ENCODE results near the gene CTNND1. TPM values are rescaled to one million over a fixed set of nuclear protein-coding genes. Genes with fewer than 3 reads are reported as not detected.

Gene CTNND1
- total and polyA plus RNA-seq, 12 donors, result 28.9 to 85.6 (median 64.4) TPM

DNA sequence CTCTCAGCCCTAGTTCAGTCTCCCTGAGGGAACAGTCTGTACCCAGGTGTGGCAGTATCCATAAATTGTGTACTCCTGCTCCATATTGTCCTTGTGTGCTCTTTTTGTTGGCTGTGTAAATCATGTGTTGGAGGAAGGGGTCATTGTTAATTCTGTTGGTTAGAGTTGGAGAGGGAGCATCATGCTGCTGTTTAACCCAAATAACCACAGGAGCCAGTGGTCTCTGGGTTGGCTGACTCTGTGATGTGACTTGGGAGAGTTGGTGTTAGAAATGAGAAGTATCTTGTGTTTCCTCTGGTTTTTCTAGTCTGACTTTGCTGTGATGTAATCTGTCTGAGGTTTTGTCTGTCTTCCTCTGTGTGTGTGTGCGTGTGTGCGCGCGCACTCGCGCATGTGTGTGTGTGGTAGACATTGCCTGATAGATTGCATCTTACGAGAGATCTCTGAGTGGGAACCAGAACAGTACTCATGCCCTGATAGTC lies 30.5 kb downstream of the CTNND1 start:
- intact Hi-C loops (cut with DNase I), result loop anchor here in 1 of 10 donors (2.0 kb wide), 1 partner anchor 29 kb away; no protein-coding TSS in a partner anchor
- Histone ChIP-seq H3K36me3 (peaks cover 0 to 74% (median 39%) of the 10 kb centered on the region in 9 donors), H3K9me3 (no peaks in the 10 kb centered on the region), H3K27me3 (no peaks in the 10 kb centered on the region), H3K27ac (peak overlapping the region; percentile 9 to 86 (median 74)), H3K4me1 (peaks cover 14 to 90% (median 75%) of the 10 kb centered on the region in 9 donors), H3K4me3 (peak overlapping the region in 5 of 10 donors; percentile 3 to 30 (median 15))
- TF ChIP-seq, protein P1, sequence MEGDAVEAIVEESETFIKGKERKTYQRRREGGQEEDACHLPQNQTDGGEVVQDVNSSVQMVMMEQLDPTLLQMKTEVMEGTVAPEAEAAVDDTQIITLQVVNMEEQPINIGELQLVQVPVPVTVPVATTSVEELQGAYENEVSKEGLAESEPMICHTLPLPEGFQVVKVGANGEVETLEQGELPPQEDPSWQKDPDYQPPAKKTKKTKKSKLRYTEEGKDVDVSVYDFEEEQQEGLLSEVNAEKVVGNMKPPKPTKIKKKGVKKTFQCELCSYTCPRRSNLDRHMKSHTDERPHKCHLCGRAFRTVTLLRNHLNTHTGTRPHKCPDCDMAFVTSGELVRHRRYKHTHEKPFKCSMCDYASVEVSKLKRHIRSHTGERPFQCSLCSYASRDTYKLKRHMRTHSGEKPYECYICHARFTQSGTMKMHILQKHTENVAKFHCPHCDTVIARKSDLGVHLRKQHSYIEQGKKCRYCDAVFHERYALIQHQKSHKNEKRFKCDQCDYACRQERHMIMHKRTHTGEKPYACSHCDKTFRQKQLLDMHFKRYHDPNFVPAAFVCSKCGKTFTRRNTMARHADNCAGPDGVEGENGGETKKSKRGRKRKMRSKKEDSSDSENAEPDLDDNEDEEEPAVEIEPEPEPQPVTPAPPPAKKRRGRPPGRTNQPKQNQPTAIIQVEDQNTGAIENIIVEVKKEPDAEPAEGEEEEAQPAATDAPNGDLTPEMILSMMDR (IDR thresholded peaks at IDR 0.05), result no peak
- DNase-seq (peak; percentile 49 to 67), ATAC-seq (peak; percentile 20 to 74 (median 65))
- WGBS, 2 donors, result 76 to 84% methylated on average over 7 of the region's 7 CpGs

DNA sequence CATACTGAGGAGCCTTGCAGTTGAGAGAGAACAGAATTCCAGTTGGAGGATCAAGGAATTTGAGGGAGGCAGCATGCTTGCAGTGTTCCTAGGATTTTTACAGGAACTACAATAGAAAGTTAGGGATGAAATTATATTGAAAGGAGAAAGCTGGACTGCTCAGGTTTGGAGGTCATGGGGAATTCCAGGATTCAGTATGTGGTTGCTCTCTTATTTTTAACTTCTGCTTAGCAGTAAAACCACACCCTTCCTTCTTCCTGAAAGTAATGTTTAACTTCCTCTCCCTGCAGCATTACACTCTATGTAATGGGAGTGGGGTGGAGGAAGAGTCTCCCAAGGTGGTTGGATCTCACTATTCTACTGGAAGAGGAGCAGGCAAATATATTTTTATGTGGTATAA lies 31.3 kb downstream of the CTNND1 start:
- peak overlapping the region in 6 of 10 donors; percentile 3 to 30 (median 13) for H3K4me3 ChIP-seq
- peak overlapping the region; percentile 9 to 86 (median 74) for H3K27ac ChIP-seq
- intact Hi-C loops (cut with DNase I), result loop anchor here in 1 of 10 donors (2.0 kb wide), 1 partner anchor 30 kb away; no protein-coding TSS in a partner anchor
- no peaks in the 10 kb centered on the region for H3K27me3 ChIP-seq
- peaks cover 0 to 82% (median 46%) of the 10 kb centered on the region in 9 donors for H3K36me3 ChIP-seq
- no peaks in the 10 kb centered on the region for H3K9me3 ChIP-seq
- ATAC-seq, result peak; percentile 56 to 86 (median 79)
- no peak for DNase-seq
- H3K4me1 ChIP-seq, result peaks cover 12 to 82% (median 68%) of the 10 kb centered on the region in 9 donors
- TF ChIP-seq, protein P1 (IDR thresholded peaks at IDR 0.05), result no peak

GRCh38 chr11:57793351-57794115 lies 31.9 kb downstream of the CTNND1 start:
- Histone ChIP-seq H3K4me3 (peak overlapping the region in 4 of 10 donors; percentile 3 to 30 (median 9)), H3K27ac (peak overlapping the region in 9 of 10 donors; percentile 34 to 86 (median 76)), H3K36me3 (peaks cover 0 to 88% (median 48%) of the 10 kb centered on the region in 9 donors), H3K27me3 (no peaks in the 10 kb centered on the region), H3K4me1 (peaks cover 8 to 82% (median 68%) of the 10 kb centered on the region in 9 donors), H3K9me3 (no peaks in the 10 kb centered on the region)
- DNase-seq, result no peak
- 51 to 63% methylated on average over 8 of the region's 8 CpGs for WGBS, 2 donors
- ATAC-seq, result no peak
- TF ChIP-seq, protein P1 (IDR thresholded peaks at IDR 0.05), result no peak
- intact Hi-C loops (cut with DNase I), result loop anchor here in 2 of 10 donors (1.0 to 2.0 kb wide), 2 partner anchors 8 to 31 kb away; no protein-coding TSS in a partner anchor

DNA sequence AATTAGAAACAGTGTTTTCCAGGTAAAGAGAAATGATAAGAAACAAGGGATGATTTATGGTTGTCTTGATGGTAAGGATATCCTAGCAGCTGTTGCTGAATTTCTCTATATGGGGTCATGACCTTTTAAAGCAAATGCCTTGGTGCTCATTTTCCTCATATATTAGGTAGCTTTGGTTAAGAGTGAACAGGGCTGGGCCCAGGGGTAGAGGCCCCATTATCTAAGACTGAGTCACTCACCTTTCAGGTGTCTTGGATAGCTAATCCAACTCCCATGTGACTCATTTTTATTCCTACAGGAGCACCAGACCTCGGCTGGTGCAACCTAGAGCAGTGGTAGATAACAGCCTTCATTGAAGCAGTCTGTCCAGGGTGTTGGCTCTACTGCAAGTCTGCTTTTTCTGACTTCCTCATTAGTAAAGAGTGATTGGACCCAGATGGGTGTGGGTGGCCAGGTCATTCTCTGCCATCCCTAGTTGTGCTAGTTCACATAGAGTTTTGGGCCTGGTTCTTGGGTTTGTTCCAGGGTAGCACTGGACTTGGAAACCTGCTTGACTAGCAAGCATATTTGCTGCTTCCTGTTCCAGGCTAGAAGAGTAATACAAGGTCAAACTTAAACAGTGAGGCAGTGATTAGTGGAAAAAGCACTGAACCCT lies 37.4 kb downstream of the CTNND1 start:
- TF ChIP-seq, protein P1 (IDR thresholded peaks at IDR 0.05), result no peak
- Histone ChIP-seq H3K36me3 (peaks cover 0 to 82% (median 60%) of the 10 kb centered on the region in 9 donors), H3K27me3 (no peaks in the 10 kb centered on the region), H3K9me3 (no peaks in the 10 kb centered on the region), H3K4me1 (peaks cover 16 to 83% (median 58%) of the 10 kb centered on the region in 9 donors), H3K4me3 (no peak overlapping the region), H3K27ac (peak overlapping the region in 9 of 10 donors; percentile 59 to 81 (median 73))
- 4 to 10% methylated on average over 1 of the region's 1 CpG for WGBS, 2 donors
- intact Hi-C loops (cut with DNase I), result loop anchor here in 4 of 10 donors (1.0 to 5.0 kb wide), 2 partner anchors 37 kb away; partner anchors contain the start of gene CTNND1 (in 3 of the 4)
- DNase-seq (peak in 1 of 2 donors; percentile 55), ATAC-seq (peak; percentile 41 to 89 (median 68))

Data from heart right ventricle (tissue), 16 donors.